ENCODE results near the gene MYH7B.

Gene MYH7B

DNA sequence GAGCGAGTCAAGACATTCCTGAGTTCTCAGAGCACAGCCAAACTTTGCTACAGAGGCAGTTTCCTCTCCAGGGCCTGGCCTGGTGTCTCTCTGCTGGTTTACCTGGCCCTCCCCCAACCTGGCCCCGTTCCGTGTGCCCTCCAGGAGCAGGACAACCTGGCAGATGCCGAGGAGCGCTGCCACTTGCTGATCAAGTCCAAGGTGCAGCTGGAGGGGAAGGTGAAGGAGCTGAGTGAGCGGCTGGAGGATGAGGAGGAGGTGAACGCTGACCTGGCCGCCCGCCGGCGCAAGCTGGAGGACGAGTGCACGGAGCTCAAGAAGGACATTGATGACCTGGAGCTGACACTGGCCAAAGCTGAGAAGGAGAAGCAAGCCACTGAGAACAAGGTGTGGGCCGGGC is 39.5 kb downstream of the MYH7B start:
- H3K27me3 ChIP-seq (ENCODE audit: insufficient read depth, low read length), result no peaks in the 10 kb centered on the region
- no peaks in the 10 kb centered on the region for H3K4me1 ChIP-seq (ENCODE audit: insufficient read depth, low read length)
- H3K4me3 ChIP-seq (ENCODE audit: low read length), result no peak overlapping the region
- H3K36me3 ChIP-seq (ENCODE audit: insufficient read depth, low read length), result peaks cover 64% of the 10 kb centered on the region
- H2AFZ ChIP-seq (ENCODE audit: low read depth, low read length), result no peak overlapping the region
- peaks cover 3% of the 10 kb centered on the region for H3K9me3 ChIP-seq (ENCODE audit: low read length)

GRCh38 chr20:34995696-34996095 is 40.0 kb downstream of the MYH7B start:
- Histone ChIP-seq H3K36me3 (ENCODE audit: insufficient read depth, low read length) (peaks cover 67% of the 10 kb centered on the region), H3K9me3 (ENCODE audit: low read length) (peaks cover 3% of the 10 kb centered on the region), H3K4me3 (ENCODE audit: low read length) (no peak overlapping the region), H2AFZ (ENCODE audit: low read depth, low read length) (no peak overlapping the region), H3K27me3 (ENCODE audit: insufficient read depth, low read length) (no peaks in the 10 kb centered on the region), H3K4me1 (ENCODE audit: insufficient read depth, low read length) (no peaks in the 10 kb centered on the region)

GRCh38 chr20:34996243-34997028 is 40.8 kb downstream of the MYH7B start:
- peaks cover 3% of the 10 kb centered on the region for H3K9me3 ChIP-seq (ENCODE audit: low read length)
- no peaks in the 10 kb centered on the region for H3K4me1 ChIP-seq (ENCODE audit: insufficient read depth, low read length)
- H3K4me3 ChIP-seq (ENCODE audit: low read length), result no peak overlapping the region
- peaks cover 75% of the 10 kb centered on the region for H3K36me3 ChIP-seq (ENCODE audit: insufficient read depth, low read length)
- H2AFZ ChIP-seq (ENCODE audit: low read depth, low read length), result no peak overlapping the region
- H3K27me3 ChIP-seq (ENCODE audit: insufficient read depth, low read length), result no peaks in the 10 kb centered on the region

GRCh38 chr20:34997131-34997561 is 41.5 kb downstream of the MYH7B start:
- no peak overlapping the region for H2AFZ ChIP-seq (ENCODE audit: low read depth, low read length)
- H3K9me3 ChIP-seq (ENCODE audit: low read length), result peaks cover 3% of the 10 kb centered on the region
- no peaks in the 10 kb centered on the region for H3K4me1 ChIP-seq (ENCODE audit: insufficient read depth, low read length)
- peaks cover 82% of the 10 kb centered on the region for H3K36me3 ChIP-seq (ENCODE audit: insufficient read depth, low read length)
- no peak overlapping the region for H3K4me3 ChIP-seq (ENCODE audit: low read length)
- no peaks in the 10 kb centered on the region for H3K27me3 ChIP-seq (ENCODE audit: insufficient read depth, low read length)

GRCh38 chr20:34997774-34998173 is 42.1 kb downstream of the MYH7B start:
- H3K27me3 ChIP-seq (ENCODE audit: insufficient read depth, low read length), result no peaks in the 10 kb centered on the region
- H2AFZ ChIP-seq (ENCODE audit: low read depth, low read length), result no peak overlapping the region
- peaks cover 3% of the 10 kb centered on the region for H3K9me3 ChIP-seq (ENCODE audit: low read length)
- H3K4me1 ChIP-seq (ENCODE audit: insufficient read depth, low read length), result no peaks in the 10 kb centered on the region
- H3K4me3 ChIP-seq (ENCODE audit: low read length), result no peak overlapping the region
- peaks cover 87% of the 10 kb centered on the region for H3K36me3 ChIP-seq (ENCODE audit: insufficient read depth, low read length)

- Histone ChIP-seq H2AFZ (ENCODE audit: low read depth, low read length) (no peak overlapping the region), H3K27me3 (ENCODE audit: insufficient read depth, low read length) (no peaks in the 10 kb centered on the region), H3K9me3 (ENCODE audit: low read length) (peaks cover under 1% of the 10 kb centered on the region), H3K36me3 (ENCODE audit: insufficient read depth, low read length) (peaks cover 87% of the 10 kb centered on the region), H3K4me3 (ENCODE audit: low read length) (no peak overlapping the region), H3K4me1 (ENCODE audit: insufficient read depth, low read length) (no peaks in the 10 kb centered on the region)
Measured at GRCh38 chr20:34998331-34998950, 42.8 kb downstream of the MYH7B start.

GRCh38 chr20:34999021-34999451 is 43.4 kb downstream of the MYH7B start:
- H3K36me3 ChIP-seq (ENCODE audit: insufficient read depth, low read length), result peaks cover 86% of the 10 kb centered on the region
- no peak overlapping the region for H2AFZ ChIP-seq (ENCODE audit: low read depth, low read length)
- no peaks in the 10 kb centered on the region for H3K4me1 ChIP-seq (ENCODE audit: insufficient read depth, low read length)
- no peaks in the 10 kb centered on the region for H3K27me3 ChIP-seq (ENCODE audit: insufficient read depth, low read length)
- no peaks in the 10 kb centered on the region for H3K9me3 ChIP-seq (ENCODE audit: low read length)
- H3K4me3 ChIP-seq (ENCODE audit: low read length), result no peak overlapping the region

GRCh38 chr20:34999782-35000181 is 44.1 kb downstream of the MYH7B start:
- Histone ChIP-seq H3K36me3 (ENCODE audit: insufficient read depth, low read length) (peaks cover 87% of the 10 kb centered on the region), H3K27me3 (ENCODE audit: insufficient read depth, low read length) (no peaks in the 10 kb centered on the region), H2AFZ (ENCODE audit: low read depth, low read length) (no peak overlapping the region), H3K9me3 (ENCODE audit: low read length) (no peaks in the 10 kb centered on the region), H3K4me3 (ENCODE audit: low read length) (no peak overlapping the region), H3K4me1 (ENCODE audit: insufficient read depth, low read length) (no peaks in the 10 kb centered on the region)

DNA sequence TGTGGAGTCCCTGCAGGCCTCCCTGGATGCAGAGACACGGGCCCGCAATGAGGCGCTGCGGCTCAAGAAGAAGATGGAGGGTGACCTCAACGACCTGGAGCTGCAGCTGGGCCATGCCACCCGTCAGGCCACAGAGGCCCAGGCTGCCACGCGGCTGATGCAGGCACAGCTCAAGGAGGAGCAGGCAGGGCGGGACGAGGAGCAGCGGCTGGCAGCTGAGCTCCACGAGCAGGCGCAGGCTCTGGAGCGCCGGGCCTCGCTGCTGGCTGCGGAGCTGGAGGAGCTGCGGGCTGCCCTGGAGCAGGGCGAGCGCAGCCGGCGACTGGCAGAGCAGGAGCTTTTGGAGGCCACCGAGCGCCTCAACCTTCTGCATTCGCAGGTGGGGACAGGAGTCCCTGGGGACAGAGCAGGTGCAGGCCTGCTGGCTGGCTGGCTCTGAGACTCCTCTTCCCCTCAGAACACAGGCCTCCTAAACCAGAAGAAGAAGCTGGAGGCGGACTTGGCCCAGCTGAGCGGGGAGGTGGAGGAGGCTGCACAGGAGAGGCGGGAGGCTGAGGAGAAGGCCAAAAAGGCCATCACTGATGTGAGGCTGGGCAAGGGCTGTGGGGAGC is 44.7 kb downstream of the MYH7B start:
- H3K9me3 ChIP-seq (ENCODE audit: low read length), result no peaks in the 10 kb centered on the region
- H2AFZ ChIP-seq (ENCODE audit: low read depth, low read length), result no peak overlapping the region
- no peak overlapping the region for H3K4me3 ChIP-seq (ENCODE audit: low read length)
- H3K4me1 ChIP-seq (ENCODE audit: insufficient read depth, low read length), result no peaks in the 10 kb centered on the region
- peaks cover 87% of the 10 kb centered on the region for H3K36me3 ChIP-seq (ENCODE audit: insufficient read depth, low read length)
- H3K27me3 ChIP-seq (ENCODE audit: insufficient read depth, low read length), result no peaks in the 10 kb centered on the region

DNA sequence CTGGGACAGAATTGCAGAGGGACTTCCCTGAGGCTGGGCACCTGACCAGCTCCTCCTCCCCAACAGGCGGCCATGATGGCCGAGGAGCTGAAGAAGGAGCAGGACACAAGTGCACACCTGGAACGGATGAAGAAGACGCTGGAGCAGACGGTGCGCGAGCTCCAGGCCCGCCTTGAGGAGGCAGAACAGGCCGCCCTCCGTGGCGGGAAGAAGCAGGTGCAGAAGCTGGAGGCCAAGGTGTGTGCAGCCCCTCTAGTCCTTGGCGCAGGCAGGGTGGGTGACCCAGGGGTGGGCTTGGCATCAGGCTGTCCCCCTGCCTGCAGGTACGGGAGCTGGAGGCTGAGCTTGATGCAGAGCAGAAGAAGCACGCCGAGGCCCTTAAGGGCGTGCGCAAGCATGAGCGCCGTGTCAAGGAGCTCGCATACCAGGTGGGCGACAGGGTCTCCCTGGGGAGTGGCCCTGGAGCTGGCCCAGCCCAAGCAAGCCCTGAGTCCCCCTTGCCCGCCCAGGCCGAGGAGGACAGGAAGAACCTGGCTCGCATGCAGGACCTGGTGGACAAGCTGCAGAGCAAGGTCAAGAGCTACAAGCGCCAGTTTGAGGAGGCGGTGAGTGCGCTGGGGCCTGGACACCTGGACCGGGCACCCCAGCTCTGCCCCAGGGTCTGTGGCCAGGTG is 45.4 kb downstream of the MYH7B start:
- H3K4me3 ChIP-seq (ENCODE audit: low read length), result no peak overlapping the region
- H3K36me3 ChIP-seq (ENCODE audit: insufficient read depth, low read length), result peaks cover 87% of the 10 kb centered on the region
- no peaks in the 10 kb centered on the region for H3K4me1 ChIP-seq (ENCODE audit: insufficient read depth, low read length)

DNA sequence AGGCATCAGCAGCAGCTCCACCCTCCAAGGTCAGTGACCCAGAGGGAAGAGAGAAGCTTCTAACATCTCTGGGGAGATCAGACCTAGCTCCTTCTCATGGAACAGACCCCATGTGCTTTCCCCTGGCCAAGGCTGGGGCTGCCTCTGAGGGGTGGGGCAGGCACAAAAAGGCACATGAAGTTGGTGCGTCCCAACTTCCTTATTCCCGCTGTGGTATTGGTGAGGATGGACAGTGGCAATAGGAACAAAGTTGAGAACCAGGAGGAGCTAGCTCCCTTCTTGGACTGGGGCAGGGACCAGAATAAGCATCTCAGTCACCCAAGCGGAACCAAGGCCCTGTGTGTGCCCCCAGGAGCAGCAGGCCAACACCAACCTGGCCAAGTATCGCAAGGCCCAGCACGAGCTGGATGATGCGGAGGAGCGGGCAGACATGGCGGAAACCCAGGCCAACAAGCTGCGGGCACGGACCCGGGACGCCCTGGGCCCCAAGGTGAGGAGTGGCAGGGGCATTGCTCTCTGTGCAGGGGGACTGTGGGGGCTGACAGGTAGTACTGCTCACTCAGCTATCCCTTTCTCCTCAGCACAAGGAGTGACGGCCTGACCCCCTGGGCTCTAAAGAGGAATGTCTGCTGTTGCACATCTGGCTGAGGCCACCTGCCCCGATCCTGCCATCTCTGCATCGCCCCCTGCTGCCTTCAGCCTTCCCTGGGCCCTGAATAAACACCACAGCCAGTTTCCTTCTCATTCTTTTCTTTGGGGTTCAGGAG is 46.1 kb downstream of the MYH7B start:
- Histone ChIP-seq H3K27me3 (ENCODE audit: insufficient read depth, low read length) (no peaks in the 10 kb centered on the region), H2AFZ (ENCODE audit: low read depth, low read length) (no peak overlapping the region), H3K4me3 (ENCODE audit: low read length) (no peak overlapping the region), H3K4me1 (ENCODE audit: insufficient read depth, low read length) (no peaks in the 10 kb centered on the region), H3K9me3 (ENCODE audit: low read length) (no peaks in the 10 kb centered on the region), H3K36me3 (ENCODE audit: insufficient read depth, low read length) (peaks cover 88% of the 10 kb centered on the region)

More for the DNA sequence above, 45.4 kb downstream of the MYH7B start:
- H2AFZ ChIP-seq (ENCODE audit: low read depth, low read length), result no peak overlapping the region
- H3K9me3 ChIP-seq (ENCODE audit: low read length), result no peaks in the 10 kb centered on the region
- no peaks in the 10 kb centered on the region for H3K27me3 ChIP-seq (ENCODE audit: insufficient read depth, low read length)

DNA sequence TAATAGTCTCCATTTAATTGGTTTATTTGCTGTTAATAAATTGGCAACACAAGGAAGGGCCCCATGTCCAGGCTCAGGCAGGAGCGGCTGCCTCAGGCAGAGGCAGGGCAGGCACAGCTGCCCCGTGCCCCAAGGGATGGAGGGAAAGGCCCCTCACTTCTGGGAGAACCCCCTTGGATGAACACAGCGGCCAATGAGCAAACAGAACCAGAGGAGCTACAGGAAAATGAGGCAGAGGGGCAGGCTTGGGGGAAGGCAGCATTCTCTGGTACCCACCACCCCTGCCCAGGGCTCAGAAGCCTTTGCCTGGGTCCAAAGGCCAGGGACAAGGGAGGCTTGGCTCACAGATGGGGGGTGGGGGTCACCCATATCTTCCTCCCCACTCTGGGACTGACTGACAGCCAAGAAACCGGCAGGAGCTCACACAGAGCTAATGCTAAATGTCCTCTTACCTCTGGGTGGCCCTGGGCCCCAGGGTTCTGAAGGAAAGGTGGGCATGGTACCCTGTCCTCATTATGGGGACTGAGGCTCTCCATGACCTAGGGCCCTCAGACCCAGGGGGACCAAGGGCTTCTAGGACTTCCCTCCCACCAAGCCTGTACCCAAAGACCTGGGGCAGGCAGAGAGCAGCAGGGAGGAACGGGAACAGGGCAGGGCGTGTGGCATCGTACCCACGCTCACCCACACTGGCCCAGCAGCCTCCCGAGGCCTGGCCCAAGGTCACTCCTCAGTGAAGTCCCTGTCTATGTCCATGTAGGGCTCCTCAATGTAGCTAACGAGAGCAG is 47.0 kb downstream of the MYH7B start:
- no peaks in the 10 kb centered on the region for H3K27me3 ChIP-seq (ENCODE audit: insufficient read depth, low read length)
- H3K4me1 ChIP-seq (ENCODE audit: insufficient read depth, low read length), result no peaks in the 10 kb centered on the region
- H2AFZ ChIP-seq (ENCODE audit: low read depth, low read length), result no peak overlapping the region
- H3K4me3 ChIP-seq (ENCODE audit: low read length), result no peak overlapping the region
- no peaks in the 10 kb centered on the region for H3K9me3 ChIP-seq (ENCODE audit: low read length)
- peaks cover 93% of the 10 kb centered on the region for H3K36me3 ChIP-seq (ENCODE audit: insufficient read depth, low read length)
